Neural progenitor cell (in vitro differentiated cells): Measurements from ENCODE around the gene SELENOO.

Experiments used
- EZH2 ChIP-seq: fragments of 200-600 bp; sonication (generic); IDR thresholded peaks from 2 replicates; pipeline ENCODE4 v1.6.1; 2017; ENCODE audit warnings: antibody characterized with exemption, mild to moderate bottlenecking, moderate library complexity
- EZH2phosphoT487 ChIP-seq: fragments of 200-600 bp; sonication (generic); IDR thresholded peaks from 2 replicates; pipeline ENCODE4 v1.6.1; 2017; ENCODE audit warnings: antibody characterized with exemption
- TF ChIP-seq, protein P1 (sequence below): fragments of 200-600 bp; sonication (generic); IDR thresholded peaks from 2 replicates; pipeline ENCODE4 v1.5.1; 2017; ENCODE audit warnings: antibody characterized with exemption, mild to moderate bottlenecking

DNA sequence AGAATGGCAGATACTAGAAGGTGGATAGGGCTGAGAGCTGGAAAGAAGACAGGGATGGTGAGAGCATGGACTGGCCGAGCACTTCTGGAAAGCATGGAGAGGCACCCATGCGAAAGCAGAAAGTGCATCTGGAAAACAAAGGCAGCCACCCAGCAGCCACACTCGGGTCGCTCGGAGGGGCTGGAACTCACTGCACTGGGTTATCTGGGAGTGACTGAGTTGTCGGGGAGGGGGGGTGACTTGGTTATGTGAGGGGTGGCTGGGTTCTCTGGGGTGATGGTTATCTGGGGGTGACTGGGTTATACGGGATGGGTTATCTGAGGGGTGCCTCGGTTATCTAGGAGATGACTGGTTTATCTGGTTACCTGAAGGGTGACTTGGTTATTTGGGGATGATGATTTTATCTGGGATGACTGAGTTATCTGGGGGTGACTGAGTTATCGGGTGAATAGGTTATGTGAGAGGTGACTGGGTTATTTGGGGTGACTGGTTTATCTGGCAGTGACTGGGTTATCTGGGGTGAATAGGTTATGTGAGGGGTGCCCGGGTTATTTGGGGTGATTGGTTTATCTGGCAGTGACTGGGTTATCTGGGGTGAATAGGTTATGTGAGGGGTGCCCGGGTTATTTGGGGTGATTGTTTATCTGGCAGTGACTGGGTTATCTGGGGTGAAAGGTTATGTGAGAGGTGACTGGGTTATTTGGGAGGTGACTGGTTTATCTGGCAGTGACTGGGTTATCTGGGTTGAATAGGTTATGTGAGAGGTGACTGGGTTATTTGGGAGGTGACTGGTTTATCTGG lies 32.9 kb upstream of the SELENOO start:
- TF ChIP-seq, protein P1, sequence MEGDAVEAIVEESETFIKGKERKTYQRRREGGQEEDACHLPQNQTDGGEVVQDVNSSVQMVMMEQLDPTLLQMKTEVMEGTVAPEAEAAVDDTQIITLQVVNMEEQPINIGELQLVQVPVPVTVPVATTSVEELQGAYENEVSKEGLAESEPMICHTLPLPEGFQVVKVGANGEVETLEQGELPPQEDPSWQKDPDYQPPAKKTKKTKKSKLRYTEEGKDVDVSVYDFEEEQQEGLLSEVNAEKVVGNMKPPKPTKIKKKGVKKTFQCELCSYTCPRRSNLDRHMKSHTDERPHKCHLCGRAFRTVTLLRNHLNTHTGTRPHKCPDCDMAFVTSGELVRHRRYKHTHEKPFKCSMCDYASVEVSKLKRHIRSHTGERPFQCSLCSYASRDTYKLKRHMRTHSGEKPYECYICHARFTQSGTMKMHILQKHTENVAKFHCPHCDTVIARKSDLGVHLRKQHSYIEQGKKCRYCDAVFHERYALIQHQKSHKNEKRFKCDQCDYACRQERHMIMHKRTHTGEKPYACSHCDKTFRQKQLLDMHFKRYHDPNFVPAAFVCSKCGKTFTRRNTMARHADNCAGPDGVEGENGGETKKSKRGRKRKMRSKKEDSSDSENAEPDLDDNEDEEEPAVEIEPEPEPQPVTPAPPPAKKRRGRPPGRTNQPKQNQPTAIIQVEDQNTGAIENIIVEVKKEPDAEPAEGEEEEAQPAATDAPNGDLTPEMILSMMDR = no peak
- TF ChIP-seq EZH2 (no peak), EZH2phosphoT487 (no peak)
